Left forelimb (tissue), 1 donor: ENCODE measurements around the gene SAA4.
"Not testable (repeated sequence)": the region's sequence is repeated elsewhere in the genome, so short reads cannot be mapped to it uniquely, and the experiment has no call there.

ENCODE experiments used
- DNase-seq: peaks from one replicate; pipeline ENCODE4 v3.0.0-alpha.2; 2018; ENCODE audit warnings: low spot score

Gene SAA4

DNA sequence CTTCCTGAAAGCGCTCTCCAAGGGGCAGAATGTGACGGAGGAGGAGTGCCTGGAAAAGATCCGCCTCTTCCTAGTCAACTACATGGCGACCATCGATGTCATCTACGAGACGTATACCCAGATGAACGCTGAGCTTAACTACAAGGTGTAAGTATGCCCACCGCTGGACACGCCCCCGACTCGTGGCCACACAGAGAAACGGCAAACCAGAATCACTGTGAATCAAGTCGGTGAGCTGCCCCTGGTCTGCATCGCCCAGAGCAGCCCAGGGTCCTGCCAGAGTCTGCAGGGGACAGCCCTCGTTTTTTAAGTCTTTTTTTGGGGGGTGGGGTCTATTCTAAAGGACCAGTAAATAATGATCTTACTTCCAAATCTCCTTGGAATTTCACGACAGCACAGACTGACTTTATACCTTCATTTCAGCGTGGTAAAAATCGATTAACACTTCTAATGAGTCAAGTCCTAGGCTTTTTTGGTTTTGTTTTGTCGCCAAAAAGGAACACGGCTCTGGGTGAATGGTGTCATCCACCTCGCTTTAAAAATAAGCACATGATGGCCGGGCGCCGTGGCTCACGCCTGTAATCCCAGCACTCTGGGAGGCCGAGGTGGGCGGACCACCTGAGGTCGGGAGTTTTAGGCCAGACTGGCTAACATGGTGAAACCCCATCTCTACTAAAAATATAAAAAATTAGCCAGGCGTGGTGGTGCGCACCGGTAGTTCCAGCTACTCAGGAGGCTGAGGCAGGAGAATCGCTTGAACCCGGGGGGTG is 46.9 kb downstream of the SAA4 start:
- DNase-seq = not testable (repeated sequence)

DNA sequence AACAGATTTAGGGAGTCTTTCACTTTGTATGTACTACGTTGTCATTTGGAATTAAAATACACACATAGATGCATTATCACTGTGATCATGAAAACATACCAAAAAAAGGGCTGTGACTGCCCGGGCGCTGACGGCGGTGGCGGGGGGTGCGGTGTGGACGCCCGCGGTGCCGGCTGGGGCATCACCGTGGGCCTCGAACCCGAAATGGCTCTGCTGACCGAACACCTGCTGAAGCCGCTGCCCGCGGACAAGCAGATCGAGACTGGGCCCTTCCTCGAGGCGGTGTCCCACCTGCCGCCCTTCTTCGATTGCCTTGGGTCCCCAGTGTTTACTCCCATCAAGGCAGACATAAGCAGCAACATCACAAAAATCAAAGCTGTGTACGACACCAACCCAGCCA is 47.8 kb downstream of the SAA4 start:
- DNase-seq = no peak
